Measurements from ENCODE around the gene ATP1A1.

ATP1A1 gene

DNA sequence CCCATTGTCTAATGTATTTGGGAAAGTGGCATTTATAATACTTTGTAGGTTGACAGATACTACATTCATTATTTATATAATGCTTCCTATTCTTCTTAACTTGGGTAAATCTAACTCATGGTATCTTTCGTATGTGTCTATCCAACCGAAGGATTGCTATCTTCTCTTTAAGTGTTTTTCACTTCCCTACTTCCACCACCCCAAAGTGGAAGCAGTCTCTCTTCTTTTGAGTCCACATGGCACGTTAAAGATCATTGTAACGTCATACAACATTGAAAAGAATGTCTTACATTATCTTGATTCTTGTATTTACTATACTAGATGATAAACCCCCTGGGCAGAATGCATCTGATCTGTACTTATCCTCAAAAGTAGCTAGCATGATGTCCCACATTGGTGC lies 21.2 kb downstream of the ATP1A1 start:
- no peak for TF ChIP-seq POLR2A (IDR thresholded peaks at IDR 0.05; ENCODE audit: extremely low read depth, insufficient read length)
- TF ChIP-seq MYC (IDR thresholded peaks at IDR 0.05; ENCODE audit: low read depth, low read length) = no peak
- TF ChIP-seq, protein P1, sequence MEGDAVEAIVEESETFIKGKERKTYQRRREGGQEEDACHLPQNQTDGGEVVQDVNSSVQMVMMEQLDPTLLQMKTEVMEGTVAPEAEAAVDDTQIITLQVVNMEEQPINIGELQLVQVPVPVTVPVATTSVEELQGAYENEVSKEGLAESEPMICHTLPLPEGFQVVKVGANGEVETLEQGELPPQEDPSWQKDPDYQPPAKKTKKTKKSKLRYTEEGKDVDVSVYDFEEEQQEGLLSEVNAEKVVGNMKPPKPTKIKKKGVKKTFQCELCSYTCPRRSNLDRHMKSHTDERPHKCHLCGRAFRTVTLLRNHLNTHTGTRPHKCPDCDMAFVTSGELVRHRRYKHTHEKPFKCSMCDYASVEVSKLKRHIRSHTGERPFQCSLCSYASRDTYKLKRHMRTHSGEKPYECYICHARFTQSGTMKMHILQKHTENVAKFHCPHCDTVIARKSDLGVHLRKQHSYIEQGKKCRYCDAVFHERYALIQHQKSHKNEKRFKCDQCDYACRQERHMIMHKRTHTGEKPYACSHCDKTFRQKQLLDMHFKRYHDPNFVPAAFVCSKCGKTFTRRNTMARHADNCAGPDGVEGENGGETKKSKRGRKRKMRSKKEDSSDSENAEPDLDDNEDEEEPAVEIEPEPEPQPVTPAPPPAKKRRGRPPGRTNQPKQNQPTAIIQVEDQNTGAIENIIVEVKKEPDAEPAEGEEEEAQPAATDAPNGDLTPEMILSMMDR (IDR thresholded peaks at IDR 0.05; ENCODE audit: low read depth, low read length) = no peak
- TF ChIP-seq, protein P2, sequence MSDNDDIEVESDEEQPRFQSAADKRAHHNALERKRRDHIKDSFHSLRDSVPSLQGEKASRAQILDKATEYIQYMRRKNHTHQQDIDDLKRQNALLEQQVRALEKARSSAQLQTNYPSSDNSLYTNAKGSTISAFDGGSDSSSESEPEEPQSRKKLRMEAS (IDR thresholded peaks at IDR 0.05; ENCODE audit: low read depth, low read length) = no peak
- no peak overlapping the region for H3K4me3 ChIP-seq (ENCODE audit: low read depth, low read length)
- no peak for DNase-seq (ENCODE audit: low read depth)

DNA sequence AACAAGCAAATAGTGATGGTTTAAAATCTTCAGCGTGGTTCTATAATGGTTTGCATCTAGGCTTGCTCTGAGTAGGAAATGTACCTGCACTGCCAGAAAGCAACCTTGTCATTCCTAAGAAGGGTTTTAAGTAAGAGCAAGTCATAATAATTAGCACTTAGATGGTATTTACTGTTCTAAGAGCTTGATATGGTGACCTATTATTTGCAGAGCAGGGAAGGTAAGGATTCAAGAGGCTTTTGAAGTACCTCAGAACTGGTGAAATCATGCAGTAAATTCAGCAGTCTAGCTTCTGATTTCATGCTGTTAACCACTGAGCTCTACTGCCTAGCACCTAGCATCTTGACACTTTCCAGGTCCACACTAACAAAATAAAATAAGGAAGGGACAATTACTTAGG lies 23.7 kb downstream of the ATP1A1 start:
- no peak for DNase-seq (ENCODE audit: low read depth)
- TF ChIP-seq, protein P1 (IDR thresholded peaks at IDR 0.05; ENCODE audit: low read depth, low read length) = no peak
- TF ChIP-seq POLR2A (IDR thresholded peaks at IDR 0.05; ENCODE audit: extremely low read depth, insufficient read length) (no peak), MYC (IDR thresholded peaks at IDR 0.05; ENCODE audit: low read depth, low read length) (no peak)
- TF ChIP-seq, protein P2 (IDR thresholded peaks at IDR 0.05; ENCODE audit: low read depth, low read length) = no peak

DNA sequence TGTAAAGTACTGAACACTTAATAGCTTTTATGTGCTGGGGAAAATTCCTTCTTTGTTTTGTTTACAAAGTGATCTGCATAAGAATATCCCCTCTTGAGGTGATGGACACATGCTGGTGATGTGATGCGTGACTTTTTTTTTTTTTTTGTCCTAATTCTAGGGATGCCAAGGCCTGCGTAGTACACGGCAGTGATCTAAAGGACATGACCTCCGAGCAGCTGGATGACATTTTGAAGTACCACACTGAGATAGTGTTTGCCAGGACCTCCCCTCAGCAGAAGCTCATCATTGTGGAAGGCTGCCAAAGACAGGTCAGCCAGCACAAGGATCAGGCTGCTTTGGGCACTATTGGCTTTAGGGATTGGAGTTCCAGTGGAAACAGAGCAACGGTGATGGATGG lies 24.7 kb downstream of the ATP1A1 start:
- TF ChIP-seq POLR2A (IDR thresholded peaks at IDR 0.05; ENCODE audit: extremely low read depth, insufficient read length) = no peak
- TF ChIP-seq, protein P2 (IDR thresholded peaks at IDR 0.05; ENCODE audit: low read depth, low read length) = no peak
- TF ChIP-seq, protein P1 (IDR thresholded peaks at IDR 0.05; ENCODE audit: low read depth, low read length) = no peak
- TF ChIP-seq MYC (IDR thresholded peaks at IDR 0.05; ENCODE audit: low read depth, low read length) = no peak

More for the DNA sequence above, 23.7 kb downstream of the ATP1A1 start:
- no peak overlapping the region for H3K4me3 ChIP-seq (ENCODE audit: low read depth, low read length)

DNA sequence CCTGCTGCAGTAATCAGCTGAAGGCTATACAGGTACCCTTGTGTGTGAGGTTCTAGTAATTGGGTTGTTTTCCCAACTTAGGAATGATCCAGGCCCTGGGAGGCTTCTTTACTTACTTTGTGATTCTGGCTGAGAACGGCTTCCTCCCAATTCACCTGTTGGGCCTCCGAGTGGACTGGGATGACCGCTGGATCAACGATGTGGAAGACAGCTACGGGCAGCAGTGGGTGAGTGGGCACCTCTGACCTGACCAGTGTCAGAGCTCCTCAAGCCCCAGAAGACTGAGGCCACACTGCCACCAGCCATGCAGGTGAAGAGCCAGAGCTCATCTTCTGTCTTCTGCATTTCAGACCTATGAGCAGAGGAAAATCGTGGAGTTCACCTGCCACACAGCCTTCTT lies 27.7 kb downstream of the ATP1A1 start:
- TF ChIP-seq POLR2A (IDR thresholded peaks at IDR 0.05; ENCODE audit: extremely low read depth, insufficient read length) (no peak), MYC (IDR thresholded peaks at IDR 0.05; ENCODE audit: low read depth, low read length) (no peak)
- TF ChIP-seq, protein P1 (IDR thresholded peaks at IDR 0.05; ENCODE audit: low read depth, low read length) = no peak
- TF ChIP-seq, protein P2 (IDR thresholded peaks at IDR 0.05; ENCODE audit: low read depth, low read length) = no peak
- DNase-seq (ENCODE audit: low read depth) = no peak
- H3K4me3 ChIP-seq (ENCODE audit: low read depth, low read length) = no peak overlapping the region

More for the DNA sequence above, 24.7 kb downstream of the ATP1A1 start:
- no peak overlapping the region for H3K4me3 ChIP-seq (ENCODE audit: low read depth, low read length)
- DNase-seq (ENCODE audit: low read depth) = no peak

DNA sequence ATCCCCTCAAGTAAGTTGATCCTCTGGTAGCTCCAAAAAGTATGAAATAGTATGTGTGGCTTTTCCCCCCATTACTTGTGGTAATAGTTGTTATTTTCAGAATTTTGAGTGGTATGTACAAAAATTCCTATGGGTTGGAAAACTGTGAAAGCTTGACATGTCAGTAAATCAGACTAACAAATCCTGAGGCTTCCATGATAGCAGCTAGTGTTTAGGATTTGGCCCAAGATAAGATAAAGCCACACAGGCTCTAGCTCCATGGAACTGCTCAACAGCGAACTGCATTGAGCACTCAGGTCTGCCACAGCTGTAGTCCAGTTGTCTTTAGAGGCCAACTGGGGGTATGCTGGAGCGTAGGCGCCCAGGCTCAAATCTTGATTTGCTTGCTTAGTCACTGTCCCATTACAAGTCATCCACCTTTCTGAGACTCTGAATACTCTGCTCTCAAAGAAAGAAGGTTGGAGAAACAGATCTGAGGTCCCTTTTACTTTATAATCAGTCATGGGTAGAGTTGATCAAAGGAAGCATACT lies 28.7 kb downstream of the ATP1A1 start:
- no peak overlapping the region for H3K4me3 ChIP-seq (ENCODE audit: low read depth, low read length)
- no peak for DNase-seq (ENCODE audit: low read depth)
- TF ChIP-seq MYC (IDR thresholded peaks at IDR 0.05; ENCODE audit: low read depth, low read length) (no peak), POLR2A (IDR thresholded peaks at IDR 0.05; ENCODE audit: extremely low read depth, insufficient read length) (no peak)
- TF ChIP-seq, protein P1 (IDR thresholded peaks at IDR 0.05; ENCODE audit: low read depth, low read length) = no peak
- TF ChIP-seq, protein P2 (IDR thresholded peaks at IDR 0.05; ENCODE audit: low read depth, low read length) = no peak
